Mammary epithelial cell (primary cell): ENCODE measurements around the gene RBM20.

ENCODE experiments used
- EZH2 ChIP-seq: IDR thresholded peaks from 2 replicates; pipeline ENCODE4 v1.6.1; 2012; ENCODE audit warnings: low read length, inconsistent platforms, borderline replicate concordance
- TF ChIP-seq, protein P1 (sequence below), 2 donors: IDR thresholded peaks in 1 of 2; conservative IDR thresholded peaks in 1 of 2; 2 replicates each; pipeline ENCODE4 v1.5.1; 2011 to 2012; ENCODE audit warnings: inconsistent platforms in 2 of 2, low read length in 2 of 2, mild to moderate bottlenecking in 2 of 2, control low read depth in 1 of 2, low read depth in 1 of 2; ENCODE audit not compliant: insufficient read depth in 1 of 2; ENCODE audit errors: extremely low read depth in 1 of 2

DNA sequence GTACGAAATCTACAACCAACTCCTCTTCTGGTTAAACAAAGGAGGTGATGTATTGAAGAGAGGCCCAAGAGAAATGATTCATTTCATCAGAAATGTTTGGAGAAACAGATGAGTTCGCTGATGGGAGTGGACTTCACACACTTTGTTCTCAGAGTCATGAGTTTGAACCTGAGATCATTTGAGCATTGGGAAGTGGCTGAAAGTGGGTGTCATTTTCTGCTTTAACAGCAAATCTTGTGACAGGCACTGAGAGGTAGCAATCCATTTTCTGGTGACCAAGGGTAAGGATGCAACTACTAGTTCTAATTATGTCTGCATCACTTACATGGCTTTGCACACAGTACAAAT is 51.4 kb downstream of the RBM20 start:
- no peak for TF ChIP-seq EZH2
- TF ChIP-seq, protein P1, sequence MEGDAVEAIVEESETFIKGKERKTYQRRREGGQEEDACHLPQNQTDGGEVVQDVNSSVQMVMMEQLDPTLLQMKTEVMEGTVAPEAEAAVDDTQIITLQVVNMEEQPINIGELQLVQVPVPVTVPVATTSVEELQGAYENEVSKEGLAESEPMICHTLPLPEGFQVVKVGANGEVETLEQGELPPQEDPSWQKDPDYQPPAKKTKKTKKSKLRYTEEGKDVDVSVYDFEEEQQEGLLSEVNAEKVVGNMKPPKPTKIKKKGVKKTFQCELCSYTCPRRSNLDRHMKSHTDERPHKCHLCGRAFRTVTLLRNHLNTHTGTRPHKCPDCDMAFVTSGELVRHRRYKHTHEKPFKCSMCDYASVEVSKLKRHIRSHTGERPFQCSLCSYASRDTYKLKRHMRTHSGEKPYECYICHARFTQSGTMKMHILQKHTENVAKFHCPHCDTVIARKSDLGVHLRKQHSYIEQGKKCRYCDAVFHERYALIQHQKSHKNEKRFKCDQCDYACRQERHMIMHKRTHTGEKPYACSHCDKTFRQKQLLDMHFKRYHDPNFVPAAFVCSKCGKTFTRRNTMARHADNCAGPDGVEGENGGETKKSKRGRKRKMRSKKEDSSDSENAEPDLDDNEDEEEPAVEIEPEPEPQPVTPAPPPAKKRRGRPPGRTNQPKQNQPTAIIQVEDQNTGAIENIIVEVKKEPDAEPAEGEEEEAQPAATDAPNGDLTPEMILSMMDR (conservative IDR thresholded peaks at IDR 0.05 in 1 of 2, IDR thresholded peaks at IDR 0.05 in 1 of 2; ENCODE audit: extremely low read depth in 1 of 2, insufficient read depth in 1 of 2, low read depth in 1 of 2, low read length in 2 of 2): no peak
